Cerebellar cortex (tissue), 1 donor: ENCODE measurements around the gene SIGLECL1.
"Not testable (repeated sequence)": the region's sequence is repeated elsewhere in the genome, so short reads cannot be mapped to it uniquely, and the experiment has no call there.

Experiments
- DNase-seq: peaks from one replicate; pipeline ENCODE4 v3.0.0-alpha.2; 2015; ENCODE audit warnings: low spot score

SIGLECL1 gene

DNA sequence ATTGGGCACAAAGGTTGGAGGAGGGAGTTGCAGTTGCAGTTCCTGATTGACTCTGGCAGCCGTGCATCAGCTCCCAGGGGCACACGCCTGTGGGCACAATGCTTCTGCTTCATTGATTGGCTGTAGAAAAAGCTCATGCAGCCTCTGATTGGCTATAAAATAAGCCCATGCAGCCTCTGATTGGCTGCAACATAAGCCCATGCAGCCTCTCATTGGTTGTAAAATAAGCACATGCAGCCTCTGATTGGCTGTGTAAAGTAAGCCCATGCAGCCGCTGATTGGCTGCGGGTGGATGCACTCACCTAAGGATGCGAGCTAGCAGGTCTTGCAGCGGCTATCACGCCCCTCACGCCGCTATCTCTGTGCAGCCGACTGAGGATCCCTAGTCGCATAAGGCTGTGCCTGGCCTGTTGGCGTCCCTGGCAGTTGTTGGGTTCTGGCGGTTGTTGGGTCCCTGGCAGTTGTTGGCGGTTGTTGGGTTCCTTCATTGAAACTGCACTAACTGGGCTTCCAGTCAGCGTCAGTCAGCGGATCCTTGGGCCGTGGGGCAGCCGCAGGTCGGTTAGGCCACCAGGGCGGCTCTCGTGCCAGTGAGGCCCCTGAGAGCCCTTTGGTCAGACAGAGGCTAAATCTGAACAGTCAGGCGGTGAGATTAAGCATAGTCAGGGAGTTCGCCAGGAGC is at the start of gene SIGLECL1:
Gene SIGLECL1 (plus strand): TSS at position 295 of the 682 bp plus-strand sequence. CDS start 12,993 bp downstream, outside the sequence.
- DNase-seq: no peak

DNA sequence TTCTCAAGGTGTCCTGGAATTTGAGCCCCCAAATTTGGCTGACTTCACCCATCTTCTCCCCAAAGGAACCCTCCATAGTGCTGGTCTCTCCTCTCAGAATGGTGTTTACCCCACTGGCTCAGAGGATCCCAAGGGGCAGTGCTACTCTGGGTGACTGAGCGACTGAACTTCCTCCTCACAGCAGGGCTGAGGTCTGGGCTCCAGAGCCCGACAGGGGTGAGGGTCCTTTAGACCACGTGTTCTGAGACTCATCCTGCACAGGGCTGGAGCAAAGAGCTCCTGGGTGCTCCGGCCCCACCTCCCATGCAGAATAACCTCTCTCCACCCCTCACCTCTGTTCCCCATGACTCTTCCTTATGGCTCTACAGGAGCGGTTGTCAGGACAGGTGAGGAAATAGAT is 49.2 kb upstream of the SIGLECL1 start:
- no peak for DNase-seq

DNA sequence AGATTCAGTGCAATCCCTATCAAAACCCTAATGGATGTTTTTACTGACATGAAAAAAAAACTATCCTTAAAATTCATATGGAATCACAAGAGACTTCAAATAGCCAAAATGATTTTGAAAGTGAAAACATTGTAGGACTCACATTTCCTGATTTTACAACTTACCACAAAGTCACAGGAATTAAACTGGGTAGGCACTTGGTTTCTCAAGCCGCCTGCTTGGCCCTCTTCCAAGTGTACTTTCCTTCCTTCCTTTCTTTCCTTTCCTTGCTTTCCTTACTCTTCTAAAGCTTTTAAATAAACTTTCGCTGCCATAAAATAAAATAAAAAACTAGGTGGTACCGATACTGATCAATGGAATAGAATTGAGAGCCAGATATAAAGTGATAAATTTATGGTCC is 47.0 kb upstream of the SIGLECL1 start:
- no peak for DNase-seq

DNA sequence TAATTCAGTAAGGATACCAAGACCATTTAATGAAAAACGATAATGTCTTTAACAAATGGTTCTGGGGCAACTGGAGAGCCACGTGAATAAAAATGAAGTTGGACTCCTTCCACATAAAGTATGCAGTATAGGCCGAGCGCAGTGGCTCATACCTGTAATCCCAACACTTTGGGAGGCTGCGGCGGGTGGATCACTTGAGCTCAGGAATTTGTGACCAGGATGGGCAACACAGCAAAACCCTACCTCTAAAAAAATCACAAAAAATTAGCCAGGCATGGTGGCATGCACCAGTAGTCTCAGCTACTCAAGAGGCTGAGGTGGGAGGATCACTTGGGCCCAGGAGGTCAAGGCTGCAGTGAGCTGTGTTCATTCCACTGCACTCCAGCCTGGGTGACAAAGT is 46.6 kb upstream of the SIGLECL1 start:
- DNase-seq: no peak

DNA sequence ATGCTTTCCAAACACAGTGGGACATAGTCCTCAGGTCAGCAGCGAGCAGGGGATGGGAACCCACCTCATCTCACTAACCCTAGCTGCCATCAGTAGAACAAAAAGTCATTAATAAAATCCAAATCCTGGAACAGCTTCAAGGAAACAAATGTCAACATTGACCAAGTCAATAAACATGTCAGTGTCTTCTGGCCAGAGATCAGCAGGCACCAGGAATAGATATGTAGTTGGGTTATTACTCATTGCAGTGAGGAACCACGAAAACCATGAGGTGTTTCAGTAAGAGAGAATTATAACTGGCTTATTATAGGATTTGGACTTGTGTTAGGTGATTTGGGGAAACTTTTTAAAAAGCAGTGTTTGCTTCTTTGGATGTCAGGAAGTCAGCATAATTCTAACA is 43.1 kb upstream of the SIGLECL1 start:
- DNase-seq: no peak

DNA sequence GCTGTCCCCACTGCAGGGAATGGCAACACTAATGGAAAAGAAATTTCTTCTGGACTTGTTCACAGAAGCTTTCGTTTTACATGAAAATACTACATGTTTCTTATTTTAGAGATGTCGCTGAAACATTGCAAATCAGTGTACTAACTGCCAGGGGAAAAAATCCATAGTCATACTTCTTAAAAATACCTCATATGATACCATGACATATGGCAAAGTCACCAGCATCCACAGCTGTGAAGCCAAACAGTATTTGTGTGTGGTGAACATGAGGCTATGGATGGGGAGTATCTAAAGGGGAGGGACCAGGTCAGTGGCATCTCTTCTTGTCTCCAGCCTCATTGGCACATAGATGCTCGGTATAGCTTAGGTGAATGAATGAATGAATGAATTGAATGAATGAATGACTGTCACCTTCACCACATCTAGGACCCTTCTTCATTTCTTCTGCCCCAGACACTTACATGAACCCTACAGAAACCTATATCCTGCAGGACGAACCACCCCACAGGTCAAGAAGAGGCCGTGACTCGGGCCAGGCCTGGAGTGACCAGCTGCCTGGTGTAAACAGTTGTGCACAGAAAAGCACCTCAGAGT is 40.6 kb upstream of the SIGLECL1 start:
- no peak for DNase-seq

DNA sequence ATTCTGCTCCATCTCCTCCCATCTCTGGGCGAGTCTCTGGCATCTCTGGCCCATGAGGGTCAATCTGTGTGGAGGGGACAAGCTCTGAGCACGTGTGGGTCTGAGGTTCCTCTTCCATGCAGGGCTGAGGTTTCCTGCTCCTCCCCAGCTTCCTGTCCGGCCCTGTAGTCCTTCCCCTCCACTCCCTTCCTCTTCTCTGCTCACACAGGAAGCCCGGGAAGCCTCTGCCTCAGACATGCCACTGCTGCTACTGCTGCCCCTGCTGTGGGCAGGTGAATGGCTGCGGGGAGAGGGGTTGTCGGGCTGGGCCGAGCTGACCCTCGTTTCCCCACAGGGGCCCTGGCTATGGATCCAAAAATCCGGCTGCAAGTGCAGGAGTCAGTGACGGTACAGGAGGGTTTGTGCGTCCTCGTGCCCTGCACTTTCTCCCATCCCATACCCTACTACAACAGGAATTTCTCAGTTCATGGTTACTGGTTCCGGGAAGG is 40.0 kb upstream of the SIGLECL1 start:
- DNase-seq: not testable (repeated sequence)

DNA sequence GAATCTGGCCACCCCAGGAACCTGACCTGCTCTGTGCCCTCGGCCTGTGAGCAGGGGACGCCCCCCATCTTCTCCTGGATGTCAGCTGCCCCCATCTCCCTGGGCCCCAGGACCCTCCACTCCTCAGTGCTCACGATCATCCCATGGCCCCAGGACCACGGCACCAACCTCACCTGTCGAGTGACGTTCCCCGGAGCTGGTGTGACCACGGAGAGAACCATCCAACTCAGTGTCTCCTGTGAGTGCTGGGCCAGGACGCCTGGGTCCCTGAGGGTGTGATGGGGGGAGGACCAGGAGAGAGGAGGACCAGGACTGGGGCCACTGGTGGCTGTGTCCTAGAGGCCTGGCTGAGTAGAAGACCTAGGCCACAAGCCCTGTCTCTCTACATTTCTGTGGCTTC is 39.0 kb upstream of the SIGLECL1 start:
- DNase-seq: no peak

DNA sequence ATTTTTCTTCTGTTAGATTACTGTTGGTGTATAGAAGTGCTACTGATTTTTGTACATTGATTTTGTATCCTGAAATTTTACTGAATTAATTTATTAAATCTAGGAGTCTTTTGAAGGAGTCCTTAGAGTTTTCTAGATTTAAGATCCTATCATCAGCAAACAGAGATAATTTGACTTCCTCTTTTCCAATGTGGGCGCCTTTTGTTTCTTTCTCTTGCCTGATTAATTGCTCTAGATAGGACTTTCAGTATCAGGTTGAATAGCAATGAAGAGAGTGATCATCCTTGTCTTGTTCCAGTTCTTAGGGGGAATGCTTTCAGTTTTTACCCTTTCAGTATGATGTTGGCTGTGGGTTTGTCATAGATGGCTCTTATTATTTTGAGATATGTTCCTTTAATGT is 31.6 kb upstream of the SIGLECL1 start:
- no peak for DNase-seq

DNA sequence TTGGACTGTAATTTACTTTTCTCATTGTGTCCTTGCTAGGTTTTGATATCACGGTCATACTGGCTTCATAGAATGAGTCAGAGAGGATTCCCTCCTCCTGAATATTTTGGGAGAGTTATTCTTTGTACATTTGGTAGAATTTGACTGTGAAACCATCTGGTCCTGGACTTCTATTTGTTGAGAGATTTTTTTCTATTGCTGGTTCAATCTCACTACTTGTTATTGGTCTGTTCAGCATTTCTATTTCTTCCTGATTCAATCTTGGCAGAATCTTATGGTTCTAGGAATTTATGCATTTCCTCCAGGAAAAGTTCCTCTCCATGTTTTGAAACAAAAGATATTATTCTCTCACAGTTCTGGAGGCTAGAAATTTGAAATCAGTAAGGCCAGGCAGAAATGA is 30.9 kb upstream of the SIGLECL1 start:
- DNase-seq: no peak

DNA sequence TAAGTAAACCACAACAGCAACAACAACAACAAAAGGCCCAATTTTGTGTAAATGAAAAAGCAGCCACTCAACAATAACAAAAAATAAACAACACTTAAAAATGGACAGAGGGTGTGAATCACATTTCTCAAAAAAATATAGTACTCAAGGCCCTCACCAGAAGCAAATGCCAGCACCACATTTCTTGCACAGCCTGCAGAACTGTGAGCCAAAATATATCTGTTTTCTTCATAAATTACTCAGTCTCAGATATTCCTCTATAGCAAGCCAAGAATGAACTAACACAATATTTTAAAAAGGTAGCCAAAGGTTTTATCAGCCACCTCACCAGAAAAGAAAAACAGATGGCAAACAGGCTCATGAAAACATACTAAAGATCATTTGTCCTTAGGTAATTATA is 29.9 kb upstream of the SIGLECL1 start:
- DNase-seq: no peak

DNA sequence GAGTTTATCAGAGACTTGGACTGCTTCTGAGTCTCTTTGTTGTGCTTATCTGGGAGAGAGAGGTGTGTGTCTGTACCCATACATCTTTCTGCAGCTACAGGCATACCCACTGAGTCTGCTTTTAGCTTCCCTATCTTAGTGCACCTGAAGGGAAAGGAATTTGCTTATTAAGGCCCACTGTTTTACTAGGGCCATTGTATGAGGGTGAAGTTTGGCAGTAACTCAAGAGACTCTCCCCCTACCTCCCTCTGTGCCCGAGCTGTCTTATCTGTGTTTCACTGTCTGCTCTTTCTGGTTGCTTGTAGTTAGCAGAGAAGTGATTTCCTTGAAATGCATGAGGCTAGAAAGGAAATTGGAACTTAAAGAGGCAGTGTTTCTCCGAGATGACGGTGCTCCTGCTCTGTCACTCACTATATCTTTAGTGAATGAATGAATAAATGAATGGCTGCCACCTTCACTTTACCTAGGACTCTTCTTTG is 26.7 kb upstream of the SIGLECL1 start:
- no peak for DNase-seq

DNA sequence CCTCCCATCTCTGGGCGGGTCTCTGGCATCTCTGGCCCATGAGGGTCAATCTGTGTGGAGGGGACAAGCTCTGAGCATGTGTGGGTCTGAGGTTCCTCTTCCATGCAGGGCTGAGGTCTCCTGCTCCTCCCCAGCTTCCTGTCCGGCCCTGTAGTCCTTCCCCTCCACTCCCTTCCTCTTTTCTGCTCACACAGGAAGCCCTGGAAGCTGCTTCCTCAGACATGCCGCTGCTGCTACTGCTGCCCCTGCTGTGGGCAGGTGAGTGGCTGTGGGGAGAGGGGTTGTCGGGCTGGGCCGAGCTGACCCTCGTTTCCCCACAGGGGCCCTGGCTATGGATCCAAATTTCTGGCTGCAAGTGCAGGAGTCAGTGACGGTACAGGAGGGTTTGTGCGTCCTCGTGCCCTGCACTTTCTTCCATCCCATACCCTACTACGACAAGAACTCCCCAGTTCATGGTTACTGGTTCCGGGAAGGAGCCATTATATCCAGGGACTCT is 25.9 kb upstream of the SIGLECL1 start, which contains the start of gene CD33:
Gene CD33 (plus strand): TSS at position 183 of the 496 bp plus-strand sequence. CDS start 39 bp downstream, at position 222.
- not testable (repeated sequence) for DNase-seq

DNA sequence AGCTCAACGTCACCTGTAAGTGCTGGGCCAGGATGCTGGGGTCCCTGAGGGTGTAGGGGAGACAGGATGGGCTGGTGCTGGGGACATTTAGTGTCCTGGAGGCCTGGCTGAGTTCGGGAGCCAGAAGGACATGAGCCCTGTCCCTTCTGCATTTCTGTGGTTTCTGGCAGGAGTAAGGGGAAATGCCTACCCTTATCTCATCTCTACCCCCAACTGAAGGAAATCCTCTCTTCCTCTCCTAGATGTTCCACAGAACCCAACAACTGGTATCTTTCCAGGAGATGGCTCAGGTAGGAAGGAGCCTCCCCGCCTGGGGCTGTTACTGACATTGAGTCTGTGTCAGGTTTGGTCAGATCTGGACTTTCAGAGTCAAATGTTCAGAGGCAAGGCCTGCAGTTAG is 24.8 kb upstream of the SIGLECL1 start:
- DNase-seq: no peak

DNA sequence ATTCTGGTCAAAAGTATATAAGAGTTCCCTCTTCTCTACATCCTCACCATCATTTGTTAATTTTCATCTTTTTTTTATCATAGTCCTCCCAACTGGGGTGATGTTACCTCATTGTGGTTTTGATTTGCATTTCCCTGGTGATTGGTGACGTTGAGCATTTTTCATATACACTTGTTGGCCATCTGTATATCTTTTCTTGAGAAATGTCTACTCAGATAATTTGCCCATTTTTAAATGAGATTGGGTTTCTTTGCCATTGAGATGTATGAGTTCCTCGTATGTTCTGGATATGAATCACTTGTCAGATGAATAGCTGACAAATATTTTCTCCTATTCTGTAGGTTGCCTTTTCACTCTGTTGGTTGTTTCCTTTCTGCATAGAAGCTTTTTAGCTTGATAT is 23.6 kb upstream of the SIGLECL1 start:
- DNase-seq: no peak

DNA sequence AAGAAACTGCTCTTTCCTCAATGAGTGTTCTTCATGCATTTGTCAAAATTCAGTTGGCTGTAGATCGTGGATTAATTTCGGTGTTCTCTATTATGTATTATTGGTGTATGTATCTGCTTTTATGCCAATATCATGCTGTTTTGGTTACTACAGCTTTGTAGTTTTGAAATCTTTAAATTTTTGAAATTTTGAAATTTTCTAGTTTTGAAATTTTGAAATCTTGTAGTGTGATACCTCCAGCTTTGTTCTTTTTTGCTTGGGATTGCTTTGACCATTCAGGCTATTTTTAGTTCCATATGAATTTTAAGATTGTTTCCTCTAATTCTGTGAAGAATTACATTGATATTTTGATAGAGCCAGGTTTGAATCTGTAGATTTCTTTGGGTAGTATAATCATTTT is 22.9 kb upstream of the SIGLECL1 start:
- DNase-seq: no peak

DNA sequence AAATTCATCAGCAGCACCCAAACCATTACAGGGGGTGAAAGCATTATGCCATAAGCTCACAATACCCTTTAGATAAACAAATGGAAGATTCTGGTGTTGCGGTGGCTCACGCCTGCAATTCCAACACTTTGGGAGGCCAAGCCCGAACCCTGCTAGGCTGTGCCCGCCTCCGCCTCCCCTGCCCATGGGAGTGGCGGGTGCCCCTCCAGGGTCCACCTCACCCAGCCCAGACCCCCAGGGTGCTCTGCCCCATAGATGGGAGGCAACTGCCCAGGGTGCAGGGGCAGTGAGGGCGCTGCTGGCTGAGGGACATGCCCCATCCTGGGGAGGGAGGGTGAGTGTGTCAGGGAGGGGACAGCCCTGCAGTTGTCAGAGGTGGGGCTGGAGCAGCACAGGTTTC is 10.0 kb upstream of the SIGLECL1 start:
- no peak for DNase-seq

DNA sequence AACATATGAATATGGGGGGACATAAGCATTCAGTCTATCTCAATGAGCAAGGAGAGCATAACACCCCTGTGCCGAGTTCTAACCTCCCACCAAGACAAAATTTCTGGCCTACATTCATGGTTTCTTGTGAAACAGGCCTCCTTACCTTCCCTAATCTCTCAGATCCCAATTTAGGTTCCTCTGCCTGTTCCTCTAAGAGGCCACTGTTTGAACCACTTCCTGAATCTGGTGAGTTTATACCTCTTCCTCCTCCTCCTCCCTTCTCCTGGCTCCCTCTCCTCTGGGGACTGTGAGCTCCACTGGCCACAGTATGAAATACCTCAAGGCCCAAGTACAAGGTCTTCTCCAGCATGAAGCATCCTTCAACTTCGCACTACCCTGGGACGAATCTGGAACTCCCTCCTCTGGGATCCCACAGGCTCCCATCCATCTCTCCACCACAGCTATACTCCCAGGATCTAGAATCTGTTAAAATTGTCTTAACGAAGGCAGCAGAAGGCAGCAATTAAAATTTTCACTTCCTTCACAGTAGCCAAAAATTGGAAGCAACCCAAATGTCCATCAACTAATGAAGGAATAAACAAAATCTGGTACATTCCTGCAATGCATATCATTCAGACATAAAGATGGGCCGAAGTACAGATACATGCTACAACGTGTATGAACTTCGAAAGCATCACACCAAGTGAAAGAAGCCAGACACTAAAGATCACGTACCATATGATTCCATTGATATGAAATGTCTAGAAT is 7.8 kb upstream of the SIGLECL1 start:
- no peak for DNase-seq

DNA sequence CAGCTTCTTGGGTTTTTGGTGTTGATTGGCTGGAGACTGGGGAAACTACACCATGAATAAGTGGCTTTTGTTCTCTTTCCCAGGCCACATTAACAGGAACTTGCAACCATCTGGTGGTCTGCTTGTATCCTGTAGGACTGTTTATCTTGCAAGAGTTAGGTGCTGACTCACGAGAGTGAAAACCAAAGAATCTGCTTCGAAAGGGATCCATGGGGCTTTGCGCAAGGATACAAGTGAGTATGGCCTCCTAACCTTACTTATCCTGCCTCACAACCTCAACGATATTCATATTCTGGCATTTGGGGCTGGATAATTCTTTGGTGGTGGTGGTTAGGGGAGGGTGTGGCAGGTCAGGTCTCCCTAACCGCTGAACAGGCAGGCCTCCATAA is 4.7 kb upstream of the SIGLECL1 start:
- DNase-seq: no peak

DNA sequence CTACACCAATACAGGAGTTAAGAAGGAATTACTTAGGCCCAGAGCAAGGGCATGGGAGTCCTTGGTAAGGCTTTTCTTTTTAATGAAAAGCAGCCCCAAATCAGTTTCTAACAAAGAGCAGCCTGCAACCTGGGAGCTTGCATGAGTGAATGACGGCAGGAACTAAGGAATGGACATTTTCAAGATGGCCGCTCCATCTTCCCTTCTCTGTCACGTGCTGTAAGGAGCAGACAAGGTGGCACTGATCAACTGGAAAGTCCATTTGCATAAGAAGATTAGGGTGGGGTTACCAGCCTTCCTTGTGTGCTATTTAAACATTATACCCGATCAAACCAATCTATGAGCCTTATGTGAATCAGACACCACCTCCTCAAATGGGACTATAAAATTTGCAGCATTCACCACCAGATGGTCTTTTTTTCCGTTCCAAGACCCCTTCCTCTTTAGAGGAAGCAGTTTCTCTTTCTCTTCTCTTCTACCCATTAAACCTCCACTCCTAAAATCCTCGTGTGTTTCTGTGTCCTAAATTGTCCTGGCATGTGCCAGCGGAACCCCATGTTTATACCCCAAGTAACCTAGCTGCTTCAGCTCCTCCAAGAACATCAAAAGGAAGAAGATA is 2.8 kb upstream of the SIGLECL1 start:
- no peak for DNase-seq

DNA sequence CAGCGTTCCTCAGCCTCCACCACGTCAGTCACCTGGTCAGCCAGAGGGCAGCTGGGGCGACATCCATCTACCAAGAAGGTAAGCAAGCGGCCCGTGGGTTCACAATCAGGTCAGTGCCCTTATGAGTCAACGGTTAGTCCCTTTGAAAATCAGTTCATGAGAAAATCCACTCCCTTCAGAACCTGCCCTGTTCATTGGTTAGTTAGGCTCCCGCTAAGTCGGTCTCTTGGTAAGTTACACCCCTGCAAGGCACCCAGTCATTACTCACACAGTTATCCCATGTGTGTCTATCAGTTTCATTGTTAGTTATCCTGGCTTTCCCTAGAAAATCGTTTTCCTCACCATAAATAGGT is 564 bp downstream of the SIGLECL1 start:
- no peak for DNase-seq

DNA sequence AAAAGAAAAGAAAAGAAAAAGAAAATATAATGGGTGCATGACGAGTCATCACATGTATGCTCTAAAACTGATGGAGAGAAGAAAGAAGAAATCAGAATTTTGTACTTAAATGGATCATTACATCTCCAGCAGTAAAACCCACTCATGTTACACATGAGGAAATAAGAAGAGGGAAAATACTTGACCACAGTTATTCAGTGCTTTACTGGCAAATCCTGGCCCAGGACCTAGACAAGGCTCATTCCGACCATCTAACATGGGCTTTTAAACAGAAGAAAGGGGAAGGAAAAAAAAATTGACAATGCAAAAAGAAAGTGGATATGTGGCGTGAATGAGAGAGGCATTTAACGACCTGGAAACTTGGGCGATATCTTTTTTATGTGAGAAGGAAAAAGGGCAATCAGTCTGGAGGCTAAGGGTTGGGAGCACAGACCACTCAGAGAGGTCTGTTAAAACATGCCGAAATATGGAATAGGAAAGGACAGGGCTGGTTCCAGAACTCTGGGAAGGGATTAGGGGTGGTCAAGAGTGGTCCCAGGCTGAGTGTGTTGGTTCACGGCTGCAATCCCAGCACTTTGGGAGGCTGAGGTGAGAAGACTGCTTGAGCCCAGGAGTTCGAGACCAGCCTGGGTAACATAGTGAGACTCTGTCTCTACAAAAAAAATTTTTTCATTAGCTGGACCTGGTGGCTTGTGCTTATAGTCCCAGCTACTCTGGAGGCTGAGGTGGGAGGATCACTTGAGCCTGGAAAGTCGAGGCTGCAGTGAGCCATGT is 1.6 kb downstream of the SIGLECL1 start:
- DNase-seq: no peak
